HepG2 (cell line): ENCODE measurements around the gene MED25. TPM values are rescaled to one million over a fixed set of nuclear protein-coding genes. Genes with fewer than 3 reads are reported as not detected.

Source experiments
- ATAC-seq: fragments of 200-7000 bp; cut with Tn5 transposase; 3 replicates; pipeline ENCODE4 v1.9.1; 2020; ENCODE audit warnings: mild to moderate bottlenecking, moderate library complexity
- BruUV-seq: library from RNA; stranded (reverse); fragments of 400-500 nt; replicated peaks from 2 replicates; lab custom pipeline; 2021; lab: Mats Ljungman, UMichigan
- CTCF ChIA-PET: fragments of 300-600 bp; formaldehyde crosslinking; extraction: SDS; loops from one replicate; lab custom pipeline; 2021; ENCODE audit warnings: low total read pairs, inconsistent platforms, low intra/inter-chr PET ratio; lab: Yijun Ruan, JAX
- POLR2A ChIA-PET: fragments of 350-600 bp; sonication (Branson Sonifier 250); formaldehyde crosslinking; loops from one replicate; lab custom pipeline; 2020; ENCODE audit warnings: antibody characterized with exemption, inconsistent platforms; lab: Yijun Ruan, JAX
- DNase-seq: peaks from one replicate; pipeline ENCODE4 v3.0.0-alpha.2; 2015; ENCODE audit warnings: low spot score
- FAIRE-seq: peaks from 3 replicates; lab custom pipeline; 2011; peaks lifted over from hg19 to GRCh38; lab: Jason Lieb, UNC
- H2AFZ ChIP-seq: one replicate; pipeline ENCODE4 v1.6.1; 2011; ENCODE audit warnings: low read length, inconsistent platforms
- H3K27ac ChIP-seq: fragments of 300-600 bp; 3 replicates; pipeline ENCODE4 v1.8.0; 2011; ENCODE audit warnings: mixed run types, mild to moderate bottlenecking, mixed read lengths, low read length, inconsistent platforms; ENCODE audit not compliant: insufficient read depth; ENCODE audit errors: extremely low read length
- H3K27me3 ChIP-seq, 2 experiments: fragments of 200-600 bp in 1 of 2; 2 replicates in 1 of 2; 3 replicates in 1 of 2; pipeline versions ENCODE4 v1.6.0 to v1.8.0; 2011; ENCODE audit warnings: low read length in 2 of 2, mild to moderate bottlenecking in 2 of 2, moderate library complexity in 2 of 2, inconsistent platforms in 1 of 2; ENCODE audit not compliant: insufficient read depth in 2 of 2, control insufficient read depth in 1 of 2
- H3K36me3 ChIP-seq, 2 experiments: fragments of 200-600 bp in 1 of 2; replicated peaks in 1 of 2; 2 replicates in 1 of 2; 3 replicates in 1 of 2; pipeline versions ENCODE4 v1.5.1 to v1.8.0; 2011; ENCODE audit warnings: low read length in 2 of 2, inconsistent platforms in 1 of 2; ENCODE audit not compliant: insufficient read depth in 2 of 2, control insufficient read depth in 1 of 2
- H3K4me1 ChIP-seq: 2 replicates; pipeline ENCODE4 v1.5.1; 2012; ENCODE audit warnings: low read length, inconsistent platforms; ENCODE audit not compliant: insufficient read depth
- H3K4me2 ChIP-seq: 2 replicates; pipeline ENCODE4 v1.6.0; 2011; ENCODE audit warnings: low read depth, low read length, inconsistent platforms
- H3K4me3 ChIP-seq, 3 experiments: fragments of 200-600 bp in 1 of 3; sonication (generic), shearing (Covaris generic) in 1 of 3; replicated peaks in 1 of 3; 2 replicates each; pipeline ENCODE4 v1.5.1; 2011 to 2016; ENCODE audit warnings: low read length in 3 of 3, inconsistent platforms in 2 of 3, low read depth in 2 of 3, mild to moderate bottlenecking in 2 of 3, control low read depth in 1 of 3, mixed read lengths in 1 of 3; ENCODE audit not compliant: insufficient read depth in 1 of 3
- H3K79me2 ChIP-seq: one replicate; pipeline ENCODE4 v1.6.1; 2011; ENCODE audit warnings: low read length, inconsistent platforms; ENCODE audit not compliant: insufficient read depth
- H3K9ac ChIP-seq: 2 replicates; pipeline ENCODE4 v1.6.0; 2011; ENCODE audit warnings: mild to moderate bottlenecking, low read depth, low read length, inconsistent platforms; ENCODE audit not compliant: insufficient read depth
- H3K9me3 ChIP-seq: 2 replicates; pipeline ENCODE4 v1.5.1; 2012; ENCODE audit warnings: mild to moderate bottlenecking, low read length
- H4K20me1 ChIP-seq: 2 replicates; pipeline ENCODE4 v1.6.0; 2011; ENCODE audit warnings: inconsistent platforms, mild to moderate bottlenecking, low read length, moderate library complexity; ENCODE audit not compliant: insufficient read depth
- TGIF2 ChIP-seq: IDR thresholded peaks from 2 replicates; pipeline ENCODE4 v1.6.1; 2016; ENCODE audit warnings: control low read depth, missing compliant biosample characterization
- ZNF335 ChIP-seq: sonication (generic); formaldehyde crosslinking; IDR thresholded peaks from 2 replicates; pipeline ENCODE4 v1.4.0; 2020; ENCODE audit warnings: missing genetic modification reagents
- ZNF644 ChIP-seq: IDR thresholded peaks from 2 replicates; pipeline ENCODE4 v1.6.1; 2016; ENCODE audit warnings: low read depth
- ZNF776 ChIP-seq: sonication (generic); formaldehyde crosslinking; IDR thresholded peaks from 2 replicates; pipeline ENCODE4 v1.4.0; 2020; ENCODE audit warnings: mild to moderate bottlenecking, missing genetic modification reagents
- WGBS: methylation state at CpG from one replicate; pipeline ENCODE4 v1.1.6; 2017; ENCODE audit warnings: low lambda C conversion rate; 5-methylcytosine and 5-hydroxymethylcytosine counted together
- in situ Hi-C: cut with HindIII; loops from 2 replicates; pipeline ENCODE4 v1.10.0; 2017; ENCODE audit warnings: low pct_unique_long_range_greater_than_20kb; ENCODE audit not compliant: extremely low pct_ligation_motif_present
- intact Hi-C: fragments of 100-400 bp; cut with micrococcal nuclease; formaldehyde crosslinking; loops from one replicate; pipeline ENCODE4 v1.10.0; 2022; ENCODE audit not compliant: unreplicated experiment
- polyA plus RNA-seq, 8 experiments: library from polyadenylated mRNA; depleted of rRNA in 3 of 8; stranded (reverse) in 7 of 8; unstranded in 1 of 8; fragments of >200 nt; fragmentation: Illumina TruSeq in 4 of 8; extraction: Trizol in 4 of 8; gene quantifications; 2 replicates each; pipeline versions ENCODE4 v1.2.1 to v1.2.3, GENCODE V29; 2011 to 2016; ENCODE audit warnings: low read depth in 4 of 8, missing spikeins in 1 of 8, mixed read lengths in 1 of 8; ENCODE audit not compliant: insufficient read depth in 1 of 8
- total RNA-seq, 5 experiments: library from RNA; depleted of rRNA; stranded (reverse); fragments of >200 nt; fragmentation: Illumina TruSeq; extraction: Trizol; gene quantifications; 2 replicates each; pipeline ENCODE4 v1.2.3, GENCODE V29; 2016; ENCODE audit warnings: low read depth in 1 of 5
- TF ChIP-seq, protein P1 (sequence below): sonication (generic); formaldehyde crosslinking; IDR thresholded peaks from 2 replicates; pipeline ENCODE4 v1.4.0; 2020; ENCODE audit warnings: mild to moderate bottlenecking, missing genetic modification reagents, borderline replicate concordance
- TF ChIP-seq, protein P2 (sequence below): sonication (generic); formaldehyde crosslinking; IDR thresholded peaks from 2 replicates; pipeline ENCODE4 v1.4.0; 2020; ENCODE audit warnings: missing genetic modification reagents, low read depth, mild to moderate bottlenecking, borderline replicate concordance

Gene MED25
- total and polyA plus RNA-seq, 2 of the 13 experiments (the other 11 are each of a cell fraction or from before 2014, with no cell fraction given) = 11.1 to 15.1 TPM

DNA sequence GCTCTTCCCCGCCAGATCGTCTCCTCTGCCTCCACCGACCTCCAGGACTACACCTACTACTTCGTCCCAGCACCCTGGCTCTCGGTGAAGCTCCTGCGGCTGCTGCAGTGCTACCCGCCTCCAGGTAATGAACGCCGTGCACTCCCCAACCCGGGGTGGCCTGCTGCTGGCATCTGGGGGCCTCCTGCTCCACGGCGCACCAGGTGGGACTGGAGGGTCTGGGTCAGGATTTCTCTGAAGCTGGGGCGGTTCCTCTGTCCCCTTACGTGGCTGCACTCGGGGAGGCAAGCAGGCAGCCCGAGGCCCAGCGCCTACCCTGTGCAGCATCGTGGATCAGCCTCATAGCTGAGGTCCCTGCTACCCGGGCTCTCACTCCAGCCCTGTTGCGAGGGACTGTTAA lies 22.5 kb upstream of the MED25 start:
- intact Hi-C loops = no loop called here
- Histone ChIP-seq H2AFZ (no peak overlapping the region), H3K4me2 (no peak overlapping the region), H3K9ac (no peak overlapping the region), H3K4me3 (no peak overlapping the region), H4K20me1 (no peaks in the 10 kb centered on the region)
- in situ Hi-C loops = no loop called here
- POLR2A ChIA-PET = no interaction called here
- no TSS peak for BruUV-seq
- WGBS = over 99% methylated on average over 18 of the region's 20 CpGs
- no peak for DNase-seq
- no peak for TF ChIP-seq ZNF335 (CRISPR knock-in tag)
- TF ChIP-seq ZNF776 (CRISPR knock-in tag) = no peak
- TF ChIP-seq, all 625 proteins: peak for 0
- Histone ChIP-seq H3K4me1 (no peaks in the 10 kb centered on the region), H3K27ac (no peak overlapping the region), H3K79me2 (no peaks in the 10 kb centered on the region), H3K27me3 (no peaks in the 10 kb centered on the region), H3K36me3 (peaks cover 19 to 63% of the 10 kb centered on the region in 2 experiments; a peak in 4 of 5 replicates), H3K9me3 (no peaks in the 10 kb centered on the region)
- FAIRE-seq = no peak
- CTCF ChIA-PET = no interaction called here
- ATAC-seq = no peak

DNA sequence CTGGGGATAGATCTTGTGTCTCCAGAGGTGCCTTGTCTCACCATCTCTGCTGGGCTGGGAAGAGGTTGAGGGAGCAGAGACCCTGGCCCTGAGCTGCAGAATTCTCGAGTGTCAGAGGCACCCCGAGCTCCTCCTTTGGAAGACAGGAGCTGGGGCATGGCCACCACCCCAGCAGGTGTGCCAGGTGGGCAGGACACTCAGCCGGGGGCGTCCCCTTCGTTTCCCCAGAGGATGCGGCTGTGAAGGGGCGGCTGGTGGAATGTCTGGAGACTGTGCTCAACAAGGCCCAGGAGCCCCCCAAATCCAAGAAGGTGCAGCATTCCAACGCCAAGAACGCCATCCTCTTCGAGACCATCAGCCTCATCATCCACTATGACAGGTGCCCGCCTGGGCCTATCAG lies 19.5 kb upstream of the MED25 start:
- Histone ChIP-seq H3K4me3 (no peak overlapping the region), H3K4me2 (no peak overlapping the region), H2AFZ (no peak overlapping the region), H3K4me1 (no peaks in the 10 kb centered on the region), H3K9me3 (no peaks in the 10 kb centered on the region), H3K79me2 (no peaks in the 10 kb centered on the region), H3K9ac (no peak overlapping the region), H4K20me1 (no peaks in the 10 kb centered on the region), H3K27me3 (no peaks in the 10 kb centered on the region)
- intact Hi-C loops = no loop called here
- ChIA-PET CTCF (no interaction called here), POLR2A (no interaction called here)
- DNase-seq = no peak
- no TSS peak for BruUV-seq
- in situ Hi-C loops = no loop called here
- 80% methylated on average over 2 of the region's 11 CpGs for WGBS
- FAIRE-seq = no peak
- TF ChIP-seq TGIF2 (CRISPR knock-in tag) = no peak
- TF ChIP-seq, protein P1, sequence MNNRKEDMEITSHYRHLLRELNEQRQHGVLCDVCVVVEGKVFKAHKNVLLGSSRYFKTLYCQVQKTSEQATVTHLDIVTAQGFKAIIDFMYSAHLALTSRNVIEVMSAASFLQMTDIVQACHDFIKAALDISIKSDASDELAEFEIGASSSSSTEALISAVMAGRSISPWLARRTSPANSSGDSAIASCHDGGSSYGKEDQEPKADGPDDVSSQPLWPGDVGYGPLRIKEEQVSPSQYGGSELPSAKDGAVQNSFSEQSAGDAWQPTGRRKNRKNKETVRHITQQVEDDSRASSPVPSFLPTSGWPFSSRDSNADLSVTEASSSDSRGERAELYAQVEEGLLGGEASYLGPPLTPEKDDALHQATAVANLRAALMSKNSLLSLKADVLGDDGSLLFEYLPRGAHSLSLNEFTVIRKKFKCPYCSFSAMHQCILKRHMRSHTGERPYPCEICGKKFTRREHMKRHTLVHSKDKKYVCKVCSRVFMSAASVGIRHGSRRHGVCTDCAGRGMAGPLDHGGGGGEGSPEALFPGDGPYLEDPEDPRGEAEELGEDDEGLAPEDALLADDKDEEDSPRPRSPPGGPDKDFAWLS (CRISPR knock-in tag) = no peak
- TF ChIP-seq ZNF644 = no peak
- TF ChIP-seq, protein P2, sequence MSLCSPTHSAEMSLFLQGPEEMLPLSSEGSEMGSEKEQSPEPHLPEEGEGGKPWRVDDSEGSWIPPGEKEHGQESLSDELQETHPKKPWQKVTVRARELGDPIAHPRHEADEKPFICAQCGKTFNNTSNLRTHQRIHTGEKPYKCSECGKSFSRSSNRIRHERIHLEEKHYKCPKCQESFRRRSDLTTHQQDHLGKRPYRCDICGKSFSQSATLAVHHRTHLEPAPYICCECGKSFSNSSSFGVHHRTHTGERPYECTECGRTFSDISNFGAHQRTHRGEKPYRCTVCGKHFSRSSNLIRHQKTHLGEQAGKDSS (CRISPR knock-in tag) = no peak
- TF ChIP-seq, all 625 proteins: peak for 0
- ATAC-seq = no peak
- H3K36me3 ChIP-seq = peaks cover 16 to 57% of the 10 kb centered on the region in 2 experiments; a peak in 4 of 5 replicates
- H3K27ac ChIP-seq = no peak overlapping the region
